ENCODE results near the gene ROGDI. TPM values are rescaled to one million over a fixed set of nuclear protein-coding genes. Genes with fewer than 3 reads are reported as not detected.
A peak's percentile ranks its signal among the peaks of the same experiment; 100 is the strongest.

The ROGDI gene
- total RNA-seq, 4 donors from 2014 or later: 5.5 to 9.3 (median 8.0) TPM

GRCh38 chr16:4775005-4775404, 27.4 kb downstream of the ROGDI start:
- DNase-seq (ENCODE audit: low spot score): no peak
- TF ChIP-seq, protein P1, sequence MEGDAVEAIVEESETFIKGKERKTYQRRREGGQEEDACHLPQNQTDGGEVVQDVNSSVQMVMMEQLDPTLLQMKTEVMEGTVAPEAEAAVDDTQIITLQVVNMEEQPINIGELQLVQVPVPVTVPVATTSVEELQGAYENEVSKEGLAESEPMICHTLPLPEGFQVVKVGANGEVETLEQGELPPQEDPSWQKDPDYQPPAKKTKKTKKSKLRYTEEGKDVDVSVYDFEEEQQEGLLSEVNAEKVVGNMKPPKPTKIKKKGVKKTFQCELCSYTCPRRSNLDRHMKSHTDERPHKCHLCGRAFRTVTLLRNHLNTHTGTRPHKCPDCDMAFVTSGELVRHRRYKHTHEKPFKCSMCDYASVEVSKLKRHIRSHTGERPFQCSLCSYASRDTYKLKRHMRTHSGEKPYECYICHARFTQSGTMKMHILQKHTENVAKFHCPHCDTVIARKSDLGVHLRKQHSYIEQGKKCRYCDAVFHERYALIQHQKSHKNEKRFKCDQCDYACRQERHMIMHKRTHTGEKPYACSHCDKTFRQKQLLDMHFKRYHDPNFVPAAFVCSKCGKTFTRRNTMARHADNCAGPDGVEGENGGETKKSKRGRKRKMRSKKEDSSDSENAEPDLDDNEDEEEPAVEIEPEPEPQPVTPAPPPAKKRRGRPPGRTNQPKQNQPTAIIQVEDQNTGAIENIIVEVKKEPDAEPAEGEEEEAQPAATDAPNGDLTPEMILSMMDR (IDR thresholded peaks at IDR 0.05): no peak
- no peak for ATAC-seq (ENCODE audit: low FRiP score)

GRCh38 chr16:4772351-4772750, 30.1 kb downstream of the ROGDI start:
- ATAC-seq (ENCODE audit: low FRiP score) (no peak), DNase-seq (ENCODE audit: low spot score) (no peak)
- TF ChIP-seq, protein P1 (IDR thresholded peaks at IDR 0.05): no peak

DNA sequence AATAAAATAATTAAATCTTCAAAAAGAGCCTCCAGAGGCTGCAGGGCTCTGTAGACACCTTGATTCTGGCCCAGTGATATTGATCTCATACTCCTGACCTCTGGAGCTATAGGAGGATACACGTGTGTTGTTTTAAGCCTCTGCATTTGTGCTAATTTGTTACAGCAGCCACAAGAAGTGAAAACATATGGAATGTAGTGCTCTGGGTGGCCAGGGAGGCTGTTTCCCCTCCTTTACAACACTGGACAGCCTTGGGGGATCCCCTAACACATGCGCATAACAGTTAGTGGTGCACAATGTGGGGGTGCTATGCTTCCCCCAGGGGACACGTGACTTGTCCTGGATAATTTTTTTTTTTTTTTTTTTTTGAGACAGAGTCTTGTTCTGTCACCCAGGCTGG, 30.8 kb downstream of the ROGDI start:
- TF ChIP-seq, protein P1 (IDR thresholded peaks at IDR 0.05): no peak
- ATAC-seq (ENCODE audit: low FRiP score) (no peak), DNase-seq (ENCODE audit: low spot score) (no peak)

GRCh38 chr16:4769306-4769638, 33.2 kb downstream of the ROGDI start:
- DNase-seq (ENCODE audit: low spot score) (no peak), ATAC-seq (ENCODE audit: low FRiP score) (no peak)
- TF ChIP-seq, protein P1 (IDR thresholded peaks at IDR 0.05): no peak

DNA sequence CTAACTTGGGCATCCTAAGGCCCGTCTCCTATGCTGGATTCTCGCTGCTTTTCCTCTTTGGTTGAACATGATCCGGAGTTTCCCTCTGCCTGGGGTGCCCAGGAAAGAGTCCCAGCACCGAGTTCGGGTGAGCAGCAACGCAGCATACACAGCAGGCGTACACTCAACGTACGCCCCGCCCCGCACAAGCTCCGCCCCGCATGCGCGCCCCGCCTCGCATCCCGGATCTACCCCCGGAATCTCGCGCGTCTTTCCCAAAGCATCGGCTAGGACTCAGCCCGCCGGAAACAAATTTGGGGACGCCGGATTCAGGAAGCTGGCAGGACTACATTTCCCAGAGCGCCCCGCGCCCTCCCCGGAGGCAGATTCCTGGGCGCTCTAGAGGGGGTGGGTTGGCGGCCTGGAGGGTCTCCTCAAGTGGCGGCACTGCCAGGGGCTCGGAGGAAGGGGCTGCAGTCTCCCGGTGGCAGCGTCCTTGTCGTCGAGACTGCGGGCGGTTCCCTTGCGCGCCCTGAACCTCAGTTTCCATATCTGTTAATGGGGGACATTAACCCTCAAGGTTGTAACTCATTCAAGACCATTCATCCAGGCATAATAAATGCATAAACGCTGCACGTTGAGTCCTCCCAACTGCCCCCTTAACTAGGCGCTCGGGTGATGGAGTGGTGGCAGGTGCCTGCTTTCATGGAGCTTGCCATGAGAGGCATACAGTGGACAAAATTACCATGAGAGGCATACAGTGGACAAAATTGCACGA, 33.7 kb downstream of the ROGDI start:
- ATAC-seq (ENCODE audit: low FRiP score): peak; percentile 93
- TF ChIP-seq, protein P1 (IDR thresholded peaks at IDR 0.05): no peak
- peak; percentile 94 for DNase-seq (ENCODE audit: low spot score)

DNA sequence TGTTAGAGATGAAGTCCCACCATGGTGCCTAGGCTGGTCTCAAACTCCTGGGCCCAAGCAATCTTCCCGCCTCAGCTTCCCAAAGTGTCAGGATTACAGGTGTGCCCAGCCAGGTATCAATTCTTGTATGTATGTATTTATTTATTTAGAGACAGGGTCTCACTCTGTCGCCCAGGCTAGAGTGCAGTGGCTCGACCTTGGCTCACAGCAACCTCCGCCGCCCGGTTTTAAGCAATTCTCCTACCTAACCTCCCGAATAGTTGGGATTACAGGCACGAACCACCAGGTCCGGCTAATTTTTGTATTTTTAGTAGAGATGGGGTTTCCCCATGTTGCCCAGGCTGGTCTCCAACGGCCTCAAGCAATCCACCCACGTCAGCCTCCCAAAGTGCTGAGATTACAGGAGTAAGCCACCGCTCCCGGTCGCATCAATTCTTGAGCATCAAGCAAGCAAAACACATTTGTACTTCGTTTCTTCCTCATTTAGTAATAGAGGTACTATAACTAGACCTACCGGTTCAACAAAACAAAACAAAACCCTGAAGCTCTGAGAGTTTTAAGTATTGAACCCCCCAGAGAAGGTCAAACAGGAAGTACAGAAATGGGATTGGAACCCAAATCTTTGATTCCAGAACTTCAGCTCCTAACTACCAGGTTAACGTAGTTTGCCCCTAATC, 34.4 kb downstream of the ROGDI start:
- TF ChIP-seq, protein P1 (IDR thresholded peaks at IDR 0.05): no peak
- ATAC-seq (ENCODE audit: low FRiP score): no peak
- no peak for DNase-seq (ENCODE audit: low spot score)
